H9 (cell line): ENCODE data around the gene FA2H. TPM values are rescaled to one million over a fixed set of nuclear protein-coding genes. Genes with fewer than 3 reads are reported as not detected.

Source experiments
- DNase-seq: peaks from one replicate; pipeline ENCODE4 v3.0.0-alpha.2; 2017
- H2AFZ ChIP-seq: one replicate; pipeline ENCODE4 v1.6.1; 2013; ENCODE audit warnings: mild to moderate bottlenecking, low read length, control low read depth, moderate library complexity
- H2AK5ac ChIP-seq: 2 replicates; pipeline ENCODE4 v1.6.1; 2013; ENCODE audit warnings: low read length, control low read depth, mixed read lengths; ENCODE audit not compliant: insufficient read length
- H2BK120ac ChIP-seq: one replicate; pipeline ENCODE4 v1.6.1; 2013; ENCODE audit warnings: low read depth, mild to moderate bottlenecking, low read length, control low read depth, inconsistent platforms; ENCODE audit not compliant: poor library complexity, severe bottlenecking
- H2BK12ac ChIP-seq: 2 replicates; pipeline ENCODE4 v1.6.1; 2013; ENCODE audit warnings: low read length, control low read depth, mixed read lengths, low read depth; ENCODE audit not compliant: insufficient read length
- H2BK15ac ChIP-seq: 2 replicates; pipeline ENCODE4 v1.6.1; 2013; ENCODE audit warnings: low read depth, low read length, control low read depth
- H2BK20ac ChIP-seq: one replicate; pipeline ENCODE4 v1.6.1; 2013; ENCODE audit warnings: low read depth, mild to moderate bottlenecking, low read length, control low read depth, inconsistent platforms; ENCODE audit not compliant: poor library complexity, severe bottlenecking
- H2BK5ac ChIP-seq: 2 replicates; pipeline ENCODE4 v1.6.1; 2013; ENCODE audit warnings: low read length, control low read depth, mixed read lengths; ENCODE audit not compliant: insufficient read length
- H3K14ac ChIP-seq: 2 replicates; pipeline ENCODE4 v1.6.1; 2013; ENCODE audit warnings: low read length, control low read depth; ENCODE audit not compliant: insufficient read depth
- H3K18ac ChIP-seq: 2 replicates; pipeline ENCODE4 v1.6.1; 2013; ENCODE audit warnings: low read depth, mild to moderate bottlenecking, mixed read lengths, low read length, control low read depth; ENCODE audit not compliant: insufficient read length
- H3K23ac ChIP-seq: 2 replicates; pipeline ENCODE4 v1.6.1; 2013; ENCODE audit warnings: low read length, control low read depth, mixed read lengths, low read depth; ENCODE audit not compliant: insufficient read length
- H3K23me2 ChIP-seq: 2 replicates; pipeline ENCODE4 v1.6.1; 2013; ENCODE audit warnings: low read depth, mild to moderate bottlenecking, mixed read lengths, low read length, control low read depth; ENCODE audit not compliant: insufficient read length, poor library complexity, severe bottlenecking
- H3K27ac ChIP-seq: 2 replicates; pipeline ENCODE4 v1.5.1; 2013; ENCODE audit warnings: low read length, control low read depth, mixed read lengths, low read depth; ENCODE audit not compliant: insufficient read length
- H3K27me3 ChIP-seq: 2 replicates; pipeline ENCODE4 v1.6.1; 2013; ENCODE audit warnings: low read length, control low read depth, inconsistent platforms; ENCODE audit not compliant: insufficient read depth
- H3K4ac ChIP-seq: 2 replicates; pipeline ENCODE4 v1.6.1; 2013; ENCODE audit warnings: low read depth, mild to moderate bottlenecking, control low read depth, inconsistent platforms, low read length, moderate library complexity
- H3K4me1 ChIP-seq: 2 replicates; pipeline ENCODE4 v1.6.1; 2013; ENCODE audit warnings: low read length, control low read depth, inconsistent platforms; ENCODE audit not compliant: insufficient read depth
- H3K4me2 ChIP-seq: 2 replicates; pipeline ENCODE4 v1.6.1; 2013; ENCODE audit warnings: low read length, control low read depth, mixed read lengths; ENCODE audit not compliant: insufficient read length, insufficient read depth
- H3K56ac ChIP-seq: 2 replicates; pipeline ENCODE4 v1.6.1; 2013; ENCODE audit warnings: low read depth, mild to moderate bottlenecking, mixed read lengths, low read length, control low read depth; ENCODE audit not compliant: insufficient read length
- H3K79me1 ChIP-seq: 2 replicates; pipeline ENCODE4 v1.6.1; 2013; ENCODE audit warnings: low read depth, mild to moderate bottlenecking, moderate library complexity, low read length, control low read depth, inconsistent platforms; ENCODE audit not compliant: insufficient read depth, poor library complexity, severe bottlenecking
- H3K79me2 ChIP-seq: 2 replicates; pipeline ENCODE4 v1.6.1; 2013; ENCODE audit warnings: low read length, control low read depth, inconsistent platforms; ENCODE audit not compliant: insufficient read depth
- H3K9ac ChIP-seq: 2 replicates; pipeline ENCODE4 v1.6.1; 2013; ENCODE audit warnings: low read length, control low read depth, mixed read lengths; ENCODE audit not compliant: insufficient read length; ENCODE audit errors: extremely low read depth
- H3K9me3 ChIP-seq: one replicate; pipeline ENCODE4 v1.6.1; 2013; ENCODE audit warnings: low read depth, low read length, inconsistent platforms; ENCODE audit not compliant: control insufficient read depth
- H3T11ph ChIP-seq: one replicate; pipeline ENCODE4 v1.6.1; 2013; ENCODE audit warnings: mild to moderate bottlenecking, low read length, control low read depth, inconsistent platforms
- H4K20me1 ChIP-seq: one replicate; pipeline ENCODE4 v1.6.1; 2013; ENCODE audit not compliant: control insufficient read depth, insufficient read length, insufficient read depth
- H4K5ac ChIP-seq: 2 replicates; pipeline ENCODE4 v1.6.1; 2013; ENCODE audit warnings: low read depth, mild to moderate bottlenecking, mixed read lengths, low read length, control low read depth; ENCODE audit not compliant: insufficient read length
- H4K8ac ChIP-seq: replicated peaks from 2 replicates; pipeline ENCODE4 v1.6.1; 2013; ENCODE audit warnings: low read length, control low read depth, mixed read lengths, low read depth; ENCODE audit not compliant: insufficient read length
- H4K91ac ChIP-seq: 2 replicates; pipeline ENCODE4 v1.6.1; 2013; ENCODE audit warnings: low read depth, mild to moderate bottlenecking, moderate library complexity, mixed read lengths, low read length, control low read depth; ENCODE audit not compliant: insufficient read length
- H3K27ac Mint-ChIP-seq, 3 experiments: 2 replicates in 2 of 3; 3 replicates in 1 of 3; pipeline ENCODE4 v1.8.0; 2020 to 2021; ENCODE audit warnings: mixed read lengths in 3 of 3, mild to moderate bottlenecking in 1 of 3, moderate library complexity in 1 of 3
- H3K27me3 Mint-ChIP-seq: 2 replicates; pipeline ENCODE4 v1.8.0; 2021; ENCODE audit warnings: low read depth, mild to moderate bottlenecking, moderate library complexity, mixed read lengths
- H3K36me3 Mint-ChIP-seq, 3 experiments: 2 replicates in 2 of 3; 3 replicates in 1 of 3; pipeline ENCODE4 v1.8.0; 2020 to 2021; ENCODE audit warnings: low read depth in 3 of 3, mixed read lengths in 3 of 3; ENCODE audit not compliant: insufficient read depth in 1 of 3
- H3K4me1 Mint-ChIP-seq, 2 experiments: 2 replicates each; pipeline ENCODE4 v1.8.0; 2020; ENCODE audit warnings: mixed read lengths in 2 of 2
- H3K4me3 Mint-ChIP-seq, 2 experiments: 2 replicates in 1 of 2; 3 replicates in 1 of 2; pipeline ENCODE4 v1.8.0; 2020 to 2021; ENCODE audit warnings: mild to moderate bottlenecking in 2 of 2, mixed read lengths in 2 of 2, moderate library complexity in 1 of 2
- H3K9me3 Mint-ChIP-seq, 2 experiments: 2 replicates in 1 of 2; 3 replicates in 1 of 2; pipeline ENCODE4 v1.8.0; 2020; ENCODE audit warnings: mild to moderate bottlenecking in 2 of 2, mixed read lengths in 2 of 2, moderate library complexity in 1 of 2
- whole genome bisulfite sequencing: extraction: QIAGEN DNeasy Blood & Tissue Kit; methylation state at CpG from one replicate; pipeline ENCODE4 v1.1.7; 2013; ENCODE audit warnings: missing lambda C conversion rate, low lambda C conversion rate, mixed read lengths; ENCODE audit not compliant: insufficient read length; ENCODE audit errors: extremely low coverage; 5-methylcytosine and 5-hydroxymethylcytosine counted together
- total RNA-seq: library from RNA; stranded (reverse); gene quantifications from 2 replicates; pipeline ENCODE4 v1.2.1, GENCODE V29; 2021
- TF ChIP-seq, protein P1 (sequence below): fragments of 200-600 bp; sonication (generic); conservative IDR thresholded peaks from 3 replicates; pipeline ENCODE4 v1.8.0; 2021; ENCODE audit warnings: antibody characterized with exemption, mild to moderate bottlenecking

Gene FA2H
- total RNA-seq, 1 experiment from 2014 or later, result 25.1 TPM

DNA sequence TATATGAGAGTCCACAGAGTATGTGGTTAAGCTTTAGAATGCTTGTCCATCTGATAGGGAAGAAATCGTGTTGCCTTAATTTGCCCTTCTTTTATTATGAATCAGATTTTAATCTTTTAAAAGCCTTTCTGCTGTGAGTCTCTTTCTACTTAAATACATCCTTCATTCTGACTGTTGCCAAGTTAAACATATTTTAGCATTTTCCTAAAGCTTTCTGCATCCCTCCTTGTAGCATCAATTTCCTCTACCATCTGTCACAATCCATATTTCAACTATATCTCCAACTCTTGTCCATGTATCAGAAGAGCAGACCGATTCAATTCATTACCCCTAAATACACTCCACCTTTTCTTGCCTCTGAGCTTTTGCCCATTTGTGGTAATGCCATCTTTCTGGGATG is 20.5 kb upstream of the FA2H start:
- no peak overlapping the region for H2AFZ ChIP-seq
- H3K18ac ChIP-seq, result no peak overlapping the region
- no peak overlapping the region for H3K4me2 ChIP-seq
- 100% methylated on average over 1 of the region's 2 CpGs for WGBS
- H3T11ph ChIP-seq, result no peak overlapping the region
- no peak overlapping the region for H3K9ac ChIP-seq
- no peak overlapping the region for H4K91ac ChIP-seq
- H2BK120ac ChIP-seq, result no peak overlapping the region
- no peaks in the 10 kb centered on the region for H3K23me2 ChIP-seq
- no peak overlapping the region for H3K27ac Mint-ChIP-seq
- H2BK12ac ChIP-seq, result no peak overlapping the region
- no peak overlapping the region for H3K23ac ChIP-seq
- H3K9me3 Mint-ChIP-seq, result peaks cover 20 to 26% of the 10 kb centered on the region in 2 experiments
- H3K14ac ChIP-seq, result no peak overlapping the region
- H4K5ac ChIP-seq, result no peak overlapping the region
- H3K79me1 ChIP-seq, result no peaks in the 10 kb centered on the region
- no peak for DNase-seq
- H3K4ac ChIP-seq, result no peak overlapping the region
- peaks cover 3 to 33% of the 10 kb centered on the region in 2 experiments for H3K4me1 Mint-ChIP-seq
- no peak overlapping the region for H2BK5ac ChIP-seq
- no peak overlapping the region for H4K8ac ChIP-seq
- no peak overlapping the region for H3K27ac ChIP-seq
- no peaks in the 10 kb centered on the region for H4K20me1 ChIP-seq
- H3K36me3 Mint-ChIP-seq, result peaks cover under 1 to 67% (median 32%) of the 10 kb centered on the region in 3 experiments; a peak in 4 of 7 replicates
- H2AK5ac ChIP-seq, result no peak overlapping the region
- no peaks in the 10 kb centered on the region; the same call in 1 of the 2 replicates for H3K27me3 Mint-ChIP-seq
- H3K4me3 Mint-ChIP-seq, result peak overlapping the region in 1 of 2 experiments; percentile 1; a peak in 1 of 5 replicates
- no peaks in the 10 kb centered on the region for H3K4me1 ChIP-seq
- no peaks in the 10 kb centered on the region for H3K79me2 ChIP-seq
- no peak overlapping the region for H2BK20ac ChIP-seq
- H3K56ac ChIP-seq, result no peak overlapping the region
- TF ChIP-seq, protein P1, sequence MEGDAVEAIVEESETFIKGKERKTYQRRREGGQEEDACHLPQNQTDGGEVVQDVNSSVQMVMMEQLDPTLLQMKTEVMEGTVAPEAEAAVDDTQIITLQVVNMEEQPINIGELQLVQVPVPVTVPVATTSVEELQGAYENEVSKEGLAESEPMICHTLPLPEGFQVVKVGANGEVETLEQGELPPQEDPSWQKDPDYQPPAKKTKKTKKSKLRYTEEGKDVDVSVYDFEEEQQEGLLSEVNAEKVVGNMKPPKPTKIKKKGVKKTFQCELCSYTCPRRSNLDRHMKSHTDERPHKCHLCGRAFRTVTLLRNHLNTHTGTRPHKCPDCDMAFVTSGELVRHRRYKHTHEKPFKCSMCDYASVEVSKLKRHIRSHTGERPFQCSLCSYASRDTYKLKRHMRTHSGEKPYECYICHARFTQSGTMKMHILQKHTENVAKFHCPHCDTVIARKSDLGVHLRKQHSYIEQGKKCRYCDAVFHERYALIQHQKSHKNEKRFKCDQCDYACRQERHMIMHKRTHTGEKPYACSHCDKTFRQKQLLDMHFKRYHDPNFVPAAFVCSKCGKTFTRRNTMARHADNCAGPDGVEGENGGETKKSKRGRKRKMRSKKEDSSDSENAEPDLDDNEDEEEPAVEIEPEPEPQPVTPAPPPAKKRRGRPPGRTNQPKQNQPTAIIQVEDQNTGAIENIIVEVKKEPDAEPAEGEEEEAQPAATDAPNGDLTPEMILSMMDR, result no peak
- no peaks in the 10 kb centered on the region for H3K9me3 ChIP-seq
- H2BK15ac ChIP-seq, result no peak overlapping the region
- H3K27me3 ChIP-seq, result no peaks in the 10 kb centered on the region
